HEK293 (cell line): ENCODE data around the gene VPS4A.
A peak's percentile ranks its signal among the peaks of the same experiment; 100 is the strongest.

Experiments used
- CTCF ChIP-seq: fragments of 450-650 bp; formaldehyde crosslinking; IDR thresholded peaks from 2 replicates; pipeline ENCODE4 v1.5.1; 2016; ENCODE audit warnings: missing biosample characterization, missing genetic modification characterization
- ZNF274 ChIP-seq, 2 experiments: fragments of 200-500 bp in 1 of 2; fragments of 450-650 bp in 1 of 2; sonication (Bioruptor generic) in 1 of 2; formaldehyde crosslinking in 1 of 2; IDR thresholded peaks; 2 replicates each; pipeline versions ENCODE4 v1.5.1 to v1.6.1; 2014 to 2016; ENCODE audit warnings: borderline replicate concordance in 1 of 2, inconsistent platforms in 1 of 2, low read length in 1 of 2, missing biosample characterization in 1 of 2, missing genetic modification characterization in 1 of 2
- ZNF324 ChIP-seq: fragments of 450-650 bp; formaldehyde crosslinking; IDR thresholded peaks from 2 replicates; pipeline ENCODE4 v1.5.1; 2016; ENCODE audit warnings: missing biosample characterization, missing genetic modification characterization
- ZNF394 ChIP-seq: fragments of 450-650 bp; formaldehyde crosslinking; IDR thresholded peaks from 2 replicates; pipeline ENCODE4 v1.5.1; 2016; ENCODE audit warnings: missing biosample characterization, missing genetic modification characterization, mild to moderate bottlenecking, moderate library complexity, borderline replicate concordance
- ZNF423 ChIP-seq: fragments of 450-650 bp; formaldehyde crosslinking; IDR thresholded peaks from 2 replicates; pipeline ENCODE4 v1.5.1; 2016; ENCODE audit warnings: missing biosample characterization, missing genetic modification characterization
- ZNF501 ChIP-seq: fragments of 450-650 bp; formaldehyde crosslinking; IDR thresholded peaks from 2 replicates; pipeline ENCODE4 v1.5.1; 2016; ENCODE audit warnings: missing biosample characterization, missing genetic modification characterization
- ZNF585B ChIP-seq: fragments of 450-650 bp; formaldehyde crosslinking; IDR thresholded peaks from 2 replicates; pipeline ENCODE4 v1.5.1; 2016; ENCODE audit warnings: missing biosample characterization, missing genetic modification characterization
- ZNF670 ChIP-seq: fragments of 450-650 bp; formaldehyde crosslinking; IDR thresholded peaks from 2 replicates; pipeline ENCODE4 v1.5.1; 2016; ENCODE audit warnings: missing biosample characterization, missing genetic modification characterization, low read depth

GRCh38 chr16:69330286-69331109 lies 19.3 kb downstream of the VPS4A start, which contains the start of gene PDF:
- TF ChIP-seq ZNF394 (tag by site-specific recombination): 0 out of 2 replicates have a peak, but pooled peaks have one; percentile 32
- TF ChIP-seq CTCF (tag by site-specific recombination): peak; percentile 82
- TF ChIP-seq ZNF274 (IDR thresholded peaks at IDR 0.05; ENCODE audit: low read length): no peak
- TF ChIP-seq ZNF274 (tag by site-specific recombination; IDR thresholded peaks at IDR 0.05; ENCODE audit: borderline replicate concordance): no peak
- no peak for TF ChIP-seq ZNF423
- no peak for TF ChIP-seq ZNF585B (tag by site-specific recombination)
- TF ChIP-seq ZNF324 (tag by site-specific recombination): no peak
- no peak for TF ChIP-seq ZNF670 (tag by site-specific recombination)
- TF ChIP-seq ZNF501 (tag by site-specific recombination): no peak
